ENCODE results near the gene ASTN2.

DNA sequence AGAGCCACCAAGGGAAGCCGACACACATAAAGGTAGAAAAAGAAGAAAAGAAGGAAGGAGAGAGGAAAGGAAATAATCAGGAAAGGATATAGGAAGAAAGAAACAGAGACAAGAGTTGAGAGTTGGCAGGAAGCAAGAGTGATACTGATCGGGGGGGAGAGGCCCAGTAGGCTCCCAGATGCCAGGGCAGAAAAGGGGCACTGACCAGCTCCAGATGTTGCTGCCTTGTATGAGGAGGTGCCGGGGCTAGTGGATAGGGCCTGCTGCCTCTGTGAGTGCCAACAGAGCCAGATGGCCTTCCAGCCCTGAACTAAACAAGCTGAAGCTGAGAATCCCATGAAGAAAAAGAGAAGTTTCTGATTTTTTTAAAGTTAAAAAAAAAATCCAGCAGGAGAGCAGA, 809.8 kb downstream of the ASTN2 start:
- TF ChIP-seq, protein P1, sequence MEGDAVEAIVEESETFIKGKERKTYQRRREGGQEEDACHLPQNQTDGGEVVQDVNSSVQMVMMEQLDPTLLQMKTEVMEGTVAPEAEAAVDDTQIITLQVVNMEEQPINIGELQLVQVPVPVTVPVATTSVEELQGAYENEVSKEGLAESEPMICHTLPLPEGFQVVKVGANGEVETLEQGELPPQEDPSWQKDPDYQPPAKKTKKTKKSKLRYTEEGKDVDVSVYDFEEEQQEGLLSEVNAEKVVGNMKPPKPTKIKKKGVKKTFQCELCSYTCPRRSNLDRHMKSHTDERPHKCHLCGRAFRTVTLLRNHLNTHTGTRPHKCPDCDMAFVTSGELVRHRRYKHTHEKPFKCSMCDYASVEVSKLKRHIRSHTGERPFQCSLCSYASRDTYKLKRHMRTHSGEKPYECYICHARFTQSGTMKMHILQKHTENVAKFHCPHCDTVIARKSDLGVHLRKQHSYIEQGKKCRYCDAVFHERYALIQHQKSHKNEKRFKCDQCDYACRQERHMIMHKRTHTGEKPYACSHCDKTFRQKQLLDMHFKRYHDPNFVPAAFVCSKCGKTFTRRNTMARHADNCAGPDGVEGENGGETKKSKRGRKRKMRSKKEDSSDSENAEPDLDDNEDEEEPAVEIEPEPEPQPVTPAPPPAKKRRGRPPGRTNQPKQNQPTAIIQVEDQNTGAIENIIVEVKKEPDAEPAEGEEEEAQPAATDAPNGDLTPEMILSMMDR (conservative IDR thresholded peaks at IDR 0.05) = no peak
- no peak for TF ChIP-seq ZFX (IDR thresholded peaks at IDR 0.05)
